ENCODE measurements around the gene DNAJC13. TPM values are rescaled to one million over a fixed set of nuclear protein-coding genes. Genes with fewer than 3 reads are reported as not detected.

Gene DNAJC13
- polyA plus RNA-seq, 2 of the 4 experiments (the other 2 are of a cell fraction): 17.0 to 29.8 TPM

DNA sequence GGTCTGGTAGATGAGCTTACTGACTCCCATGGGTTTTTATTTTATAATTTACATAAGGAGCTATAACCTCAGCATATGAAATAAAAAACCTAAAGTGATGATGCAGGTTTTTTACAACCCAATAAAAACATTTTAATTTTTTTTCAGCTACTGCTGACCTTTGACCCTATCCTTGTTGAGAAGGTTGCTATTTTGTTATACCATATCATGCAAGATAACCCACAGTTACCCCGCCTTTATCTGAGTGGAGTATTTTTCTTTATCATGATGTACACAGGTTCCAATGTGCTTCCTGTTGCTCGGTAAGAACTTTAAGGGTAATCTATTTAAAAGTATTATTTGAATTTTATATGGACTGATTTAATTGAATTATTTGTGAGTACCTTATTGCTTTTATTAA, 70.8 kb downstream of the DNAJC13 start:
- TF ChIP-seq GATA3 (IDR thresholded peaks at IDR 0.05; ENCODE audit: borderline replicate concordance): no peak
- TF ChIP-seq TFCP2L1 (CRISPR knock-in tag; IDR thresholded peaks at IDR 0.05): no peak
- no peak for TF ChIP-seq RCOR1 (IDR thresholded peaks at IDR 0.05; ENCODE audit: low read depth, low read length)
- no peak for TF ChIP-seq POLR2AphosphoS2 (conservative IDR thresholded peaks at IDR 0.05; ENCODE audit: low read length)
- TF ChIP-seq KDM5A (IDR thresholded peaks at IDR 0.05): no peak
- TF ChIP-seq, protein P1, sequence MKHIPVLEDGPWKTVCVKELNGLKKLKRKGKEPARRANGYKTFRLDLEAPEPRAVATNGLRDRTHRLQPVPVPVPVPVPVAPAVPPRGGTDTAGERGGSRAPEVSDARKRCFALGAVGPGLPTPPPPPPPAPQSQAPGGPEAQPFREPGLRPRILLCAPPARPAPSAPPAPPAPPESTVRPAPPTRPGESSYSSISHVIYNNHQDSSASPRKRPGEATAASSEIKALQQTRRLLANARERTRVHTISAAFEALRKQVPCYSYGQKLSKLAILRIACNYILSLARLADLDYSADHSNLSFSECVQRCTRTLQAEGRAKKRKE (CRISPR knock-in tag; IDR thresholded peaks at IDR 0.05; ENCODE audit: low read depth): no peak
- TF ChIP-seq HEYL (CRISPR knock-in tag; IDR thresholded peaks at IDR 0.05): no peak
- POLR2A ChIA-PET: no interaction called here
- no peak for DNase-seq (ENCODE audit: low read depth in 1 of 2, low spot score in 1 of 2)

DNA sequence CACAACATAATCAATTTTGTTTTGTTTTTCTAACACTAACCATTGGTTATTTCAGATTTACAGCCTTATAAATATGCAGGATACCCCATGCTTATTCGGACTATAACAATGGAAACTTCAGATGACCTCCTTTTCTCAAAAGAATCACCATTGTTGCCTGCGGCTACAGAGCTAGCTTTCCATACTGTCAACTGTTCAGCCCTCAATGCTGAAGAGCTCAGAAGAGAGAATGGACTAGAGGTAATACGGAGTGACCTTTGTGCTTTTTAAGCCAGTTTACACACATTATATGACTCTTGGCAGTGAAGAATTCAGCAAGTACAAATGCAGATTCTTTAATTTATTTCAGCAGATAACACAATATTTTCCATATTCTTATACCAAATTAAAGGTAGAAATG, 81.8 kb downstream of the DNAJC13 start:
- DNase-seq (ENCODE audit: low read depth in 1 of 2, low spot score in 1 of 2) (no peak), ATAC-seq (no peak), FAIRE-seq (no peak)
- TF ChIP-seq, protein P2, sequence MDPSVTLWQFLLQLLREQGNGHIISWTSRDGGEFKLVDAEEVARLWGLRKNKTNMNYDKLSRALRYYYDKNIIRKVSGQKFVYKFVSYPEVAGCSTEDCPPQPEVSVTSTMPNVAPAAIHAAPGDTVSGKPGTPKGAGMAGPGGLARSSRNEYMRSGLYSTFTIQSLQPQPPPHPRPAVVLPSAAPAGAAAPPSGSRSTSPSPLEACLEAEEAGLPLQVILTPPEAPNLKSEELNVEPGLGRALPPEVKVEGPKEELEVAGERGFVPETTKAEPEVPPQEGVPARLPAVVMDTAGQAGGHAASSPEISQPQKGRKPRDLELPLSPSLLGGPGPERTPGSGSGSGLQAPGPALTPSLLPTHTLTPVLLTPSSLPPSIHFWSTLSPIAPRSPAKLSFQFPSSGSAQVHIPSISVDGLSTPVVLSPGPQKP (IDR thresholded peaks at IDR 0.05; ENCODE audit: low read depth, low read length): no peak
- TF ChIP-seq ZFP36 (IDR thresholded peaks at IDR 0.05; ENCODE audit: borderline replicate concordance, partially characterized antibody): no peak
- no peak for TF ChIP-seq GATA3 (IDR thresholded peaks at IDR 0.05; ENCODE audit: borderline replicate concordance)
- no peak for TF ChIP-seq SREBF2 (IDR thresholded peaks at IDR 0.05)
- no peak for TF ChIP-seq EHF (CRISPR knock-in tag; IDR thresholded peaks at IDR 0.05)
- TF ChIP-seq CBX2 (IDR thresholded peaks at IDR 0.05; ENCODE audit: borderline replicate concordance, low read depth): no peak
- no peak for TF ChIP-seq FOSB (CRISPR knock-in tag; IDR thresholded peaks at IDR 0.05)
- TF ChIP-seq, protein P3, sequence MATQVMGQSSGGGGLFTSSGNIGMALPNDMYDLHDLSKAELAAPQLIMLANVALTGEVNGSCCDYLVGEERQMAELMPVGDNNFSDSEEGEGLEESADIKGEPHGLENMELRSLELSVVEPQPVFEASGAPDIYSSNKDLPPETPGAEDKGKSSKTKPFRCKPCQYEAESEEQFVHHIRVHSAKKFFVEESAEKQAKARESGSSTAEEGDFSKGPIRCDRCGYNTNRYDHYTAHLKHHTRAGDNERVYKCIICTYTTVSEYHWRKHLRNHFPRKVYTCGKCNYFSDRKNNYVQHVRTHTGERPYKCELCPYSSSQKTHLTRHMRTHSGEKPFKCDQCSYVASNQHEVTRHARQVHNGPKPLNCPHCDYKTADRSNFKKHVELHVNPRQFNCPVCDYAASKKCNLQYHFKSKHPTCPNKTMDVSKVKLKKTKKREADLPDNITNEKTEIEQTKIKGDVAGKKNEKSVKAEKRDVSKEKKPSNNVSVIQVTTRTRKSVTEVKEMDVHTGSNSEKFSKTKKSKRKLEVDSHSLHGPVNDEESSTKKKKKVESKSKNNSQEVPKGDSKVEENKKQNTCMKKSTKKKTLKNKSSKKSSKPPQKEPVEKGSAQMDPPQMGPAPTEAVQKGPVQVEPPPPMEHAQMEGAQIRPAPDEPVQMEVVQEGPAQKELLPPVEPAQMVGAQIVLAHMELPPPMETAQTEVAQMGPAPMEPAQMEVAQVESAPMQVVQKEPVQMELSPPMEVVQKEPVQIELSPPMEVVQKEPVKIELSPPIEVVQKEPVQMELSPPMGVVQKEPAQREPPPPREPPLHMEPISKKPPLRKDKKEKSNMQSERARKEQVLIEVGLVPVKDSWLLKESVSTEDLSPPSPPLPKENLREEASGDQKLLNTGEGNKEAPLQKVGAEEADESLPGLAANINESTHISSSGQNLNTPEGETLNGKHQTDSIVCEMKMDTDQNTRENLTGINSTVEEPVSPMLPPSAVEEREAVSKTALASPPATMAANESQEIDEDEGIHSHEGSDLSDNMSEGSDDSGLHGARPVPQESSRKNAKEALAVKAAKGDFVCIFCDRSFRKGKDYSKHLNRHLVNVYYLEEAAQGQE (IDR thresholded peaks at IDR 0.05): no peak
- no peak for TF ChIP-seq POLR2AphosphoS2 (conservative IDR thresholded peaks at IDR 0.05; ENCODE audit: low read length)
- TF ChIP-seq, protein P4, sequence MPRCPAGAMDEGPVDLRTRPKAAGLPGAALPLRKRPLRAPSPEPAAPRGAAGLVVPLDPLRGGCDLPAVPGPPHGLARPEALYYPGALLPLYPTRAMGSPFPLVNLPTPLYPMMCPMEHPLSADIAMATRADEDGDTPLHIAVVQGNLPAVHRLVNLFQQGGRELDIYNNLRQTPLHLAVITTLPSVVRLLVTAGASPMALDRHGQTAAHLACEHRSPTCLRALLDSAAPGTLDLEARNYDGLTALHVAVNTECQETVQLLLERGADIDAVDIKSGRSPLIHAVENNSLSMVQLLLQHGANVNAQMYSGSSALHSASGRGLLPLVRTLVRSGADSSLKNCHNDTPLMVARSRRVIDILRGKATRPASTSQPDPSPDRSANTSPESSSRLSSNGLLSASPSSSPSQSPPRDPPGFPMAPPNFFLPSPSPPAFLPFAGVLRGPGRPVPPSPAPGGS (IDR thresholded peaks at IDR 0.05): no peak
- TF ChIP-seq RARB (CRISPR knock-in tag; IDR thresholded peaks at IDR 0.05): no peak
- TF ChIP-seq, protein P5, sequence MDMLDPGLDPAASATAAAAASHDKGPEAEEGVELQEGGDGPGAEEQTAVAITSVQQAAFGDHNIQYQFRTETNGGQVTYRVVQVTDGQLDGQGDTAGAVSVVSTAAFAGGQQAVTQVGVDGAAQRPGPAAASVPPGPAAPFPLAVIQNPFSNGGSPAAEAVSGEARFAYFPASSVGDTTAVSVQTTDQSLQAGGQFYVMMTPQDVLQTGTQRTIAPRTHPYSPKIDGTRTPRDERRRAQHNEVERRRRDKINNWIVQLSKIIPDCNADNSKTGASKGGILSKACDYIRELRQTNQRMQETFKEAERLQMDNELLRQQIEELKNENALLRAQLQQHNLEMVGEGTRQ (IDR thresholded peaks at IDR 0.05): no peak
- TF ChIP-seq HOXA7 (CRISPR knock-in tag; IDR thresholded peaks at IDR 0.05): no peak
- TF ChIP-seq, protein P6, sequence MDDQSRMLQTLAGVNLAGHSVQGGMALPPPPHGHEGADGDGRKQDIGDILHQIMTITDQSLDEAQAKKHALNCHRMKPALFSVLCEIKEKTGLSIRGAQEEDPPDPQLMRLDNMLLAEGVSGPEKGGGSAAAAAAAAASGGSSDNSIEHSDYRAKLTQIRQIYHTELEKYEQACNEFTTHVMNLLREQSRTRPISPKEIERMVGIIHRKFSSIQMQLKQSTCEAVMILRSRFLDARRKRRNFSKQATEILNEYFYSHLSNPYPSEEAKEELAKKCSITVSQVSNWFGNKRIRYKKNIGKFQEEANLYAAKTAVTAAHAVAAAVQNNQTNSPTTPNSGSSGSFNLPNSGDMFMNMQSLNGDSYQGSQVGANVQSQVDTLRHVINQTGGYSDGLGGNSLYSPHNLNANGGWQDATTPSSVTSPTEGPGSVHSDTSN (IDR thresholded peaks at IDR 0.05): no peak
- TF ChIP-seq ZNF302 (CRISPR knock-in tag; IDR thresholded peaks at IDR 0.05): no peak
- no peak for TF ChIP-seq ZC3H11A (IDR thresholded peaks at IDR 0.05)
- TF ChIP-seq NR3C1 (IDR thresholded peaks at IDR 0.05): no peak
- no peaks in the 10 kb centered on the region for H3K9me3 ChIP-seq
- H3K27ac ChIP-seq: no peak overlapping the region
- no peaks in the 10 kb centered on the region for H3K4me1 ChIP-seq
- 96% methylated on average over 3 of the region's 3 CpGs for WGBS (ENCODE audit: missing lambda C conversion rate)
- H3K4me2 ChIP-seq: no peak overlapping the region
- POLR2A ChIA-PET: no interaction called here
- CTCF ChIA-PET: interaction anchor here (1.4 kb wide), 1 partner anchor 10 kb away, joined by 4 read pairs; no protein-coding TSS in a partner anchor
- no peak overlapping the region for H3K4me3 ChIP-seq

More for the DNA sequence above, 70.8 kb downstream of the DNAJC13 start:
- peaks cover 27% of the 10 kb centered on the region; the same call in 2 of the 3 replicates for H3K4me1 ChIP-seq
- FAIRE-seq: no peak
- CTCF ChIA-PET: interaction anchor here (0.6 kb wide), 1 partner anchor 787 kb away, joined by 3 read pairs; no protein-coding TSS in a partner anchor
- no peak overlapping the region for H3K4me3 ChIP-seq
- no peak overlapping the region for H3K4me2 ChIP-seq
- H3K27ac ChIP-seq: no peak overlapping the region
- WGBS (ENCODE audit: missing lambda C conversion rate): 89% methylated on average over 2 of the region's 2 CpGs
- no peaks in the 10 kb centered on the region for H3K9me3 ChIP-seq
- no peak for ATAC-seq
